GM12878 (cell line): ENCODE measurements around the gene MGAT3. TPM values are rescaled to one million over a fixed set of nuclear protein-coding genes. Genes with fewer than 3 reads are reported as not detected.

Source experiments
- ATAC-seq: fragments of 200-7000 bp; cut with Tn5 transposase; 3 replicates; pipeline ENCODE4 v1.9.1; 2020; ENCODE audit warnings: mild to moderate bottlenecking, moderate library complexity
- BruUV-seq: library from RNA; stranded (reverse); fragments of 400-500 nt; replicated peaks from 2 replicates; lab custom pipeline; 2021; lab: Mats Ljungman, UMichigan
- CTCF ChIA-PET: fragments of 300-600 bp; sonication (Branson Sonifier 250); formaldehyde crosslinking; extraction: SDS; loops from one replicate; lab custom pipeline; 2021; ENCODE audit warnings: inconsistent platforms; lab: Yijun Ruan, JAX
- POLR2A ChIA-PET: fragments of 350-600 bp; formaldehyde crosslinking; extraction: SDS; loops from one replicate; lab custom pipeline; 2021; ENCODE audit warnings: inconsistent platforms; lab: Charles Lee
- RAD21 ChIA-PET: fragments of 300-600 bp; sonication (Branson Sonifier 250); formaldehyde crosslinking; loops from one replicate; lab custom pipeline; 2023; ENCODE audit warnings: antibody characterized with exemption; ENCODE audit not compliant: unreplicated experiment; lab: Charles Lee
- SMC1A ChIA-PET: fragments of 300-600 bp; sonication (Branson Sonifier 250); formaldehyde crosslinking; loops from one replicate; lab custom pipeline; 2023; ENCODE audit not compliant: unreplicated experiment, uncharacterized antibody; lab: Charles Lee
- DNase-seq: peaks from one replicate; pipeline ENCODE4 v3.0.0-alpha.2; 2011; ENCODE audit warnings: low read depth, low spot score
- FAIRE-seq: peaks from 3 replicates; lab custom pipeline; 2011; peaks lifted over from hg19 to GRCh38; lab: Jason Lieb, UNC
- H2AFZ ChIP-seq: 2 replicates; pipeline ENCODE4 v1.6.0; 2011; ENCODE audit warnings: low read depth, low read length, control low read depth; ENCODE audit not compliant: control insufficient read depth
- H3K27ac ChIP-seq: 2 replicates; pipeline ENCODE4 v1.5.1; 2011; ENCODE audit warnings: control low read depth; ENCODE audit not compliant: control insufficient read depth, insufficient read depth
- H3K27me3 ChIP-seq, 2 experiments: replicated peaks in 1 of 2; 2 replicates each; pipeline versions ENCODE4 v1.6.0 to v1.6.1; 2011; ENCODE audit warnings: low read length in 1 of 2; ENCODE audit not compliant: control insufficient read depth in 2 of 2, insufficient read depth in 2 of 2
- H3K36me3 ChIP-seq, 2 experiments: 2 replicates each; pipeline ENCODE4 v1.5.1; 2011; ENCODE audit warnings: low read length in 1 of 2; ENCODE audit not compliant: control insufficient read depth in 2 of 2, insufficient read depth in 2 of 2
- H3K4me1 ChIP-seq: 2 replicates; pipeline ENCODE4 v1.6.1; 2011; ENCODE audit warnings: mild to moderate bottlenecking, low read length, moderate library complexity, mixed read lengths; ENCODE audit not compliant: control insufficient read depth, insufficient read depth
- H3K4me2 ChIP-seq: 2 replicates; pipeline ENCODE4 v1.6.0; 2011; ENCODE audit warnings: control low read depth; ENCODE audit not compliant: control insufficient read depth, insufficient read depth
- H3K4me3 ChIP-seq: fragments of 200-600 bp; sonication (generic); 2 replicates; pipeline ENCODE4 v1.5.1; 2016
- H3K79me2 ChIP-seq: 2 replicates; pipeline ENCODE4 v1.6.0; 2011; ENCODE audit warnings: low read length; ENCODE audit not compliant: control insufficient read depth, insufficient read depth
- H3K9ac ChIP-seq: 2 replicates; pipeline ENCODE4 v1.8.0; 2011; ENCODE audit warnings: low read length, control low read depth, mixed read lengths; ENCODE audit not compliant: control insufficient read depth, insufficient read depth
- H3K9me3 ChIP-seq: replicated peaks from 3 replicates; pipeline ENCODE4 v1.5.1; 2011; ENCODE audit warnings: mild to moderate bottlenecking, low read length; ENCODE audit not compliant: control insufficient read depth, insufficient read depth
- H4K20me1 ChIP-seq: 2 replicates; pipeline ENCODE4 v1.6.0; 2011; ENCODE audit not compliant: control insufficient read depth, insufficient read depth
- CEBPZ ChIP-seq: fragments of 150-350 bp; IDR thresholded peaks from 2 replicates; pipeline ENCODE4 v1.6.1; 2016; ENCODE audit warnings: low read depth, low read length
- IKZF1 ChIP-seq: fragments of 450-650 bp; conservative IDR thresholded peaks from 2 replicates; pipeline ENCODE4 v1.6.1; 2017; ENCODE audit warnings: antibody characterized with exemption, mild to moderate bottlenecking
- IRF5 ChIP-seq: fragments of 450-650 bp; IDR thresholded peaks from 2 replicates; pipeline ENCODE4 v1.6.1; 2017; ENCODE audit warnings: borderline replicate concordance
- MEF2A ChIP-seq: IDR thresholded peaks from 2 replicates; pipeline ENCODE4 v1.6.1; 2011; ENCODE audit warnings: low read depth, mild to moderate bottlenecking, low read length, moderate library complexity; ENCODE audit not compliant: insufficient read depth
- NRF1 ChIP-seq: conservative IDR thresholded peaks from 2 replicates; pipeline ENCODE4 v1.6.1; 2011; ENCODE audit warnings: mild to moderate bottlenecking, low read depth, low read length, improper control_type of control experiment
- PBX3 ChIP-seq: IDR thresholded peaks from 2 replicates; pipeline ENCODE4 v1.6.1; 2011; ENCODE audit warnings: mild to moderate bottlenecking, low read depth, low read length, moderate library complexity; ENCODE audit not compliant: insufficient replicate concordance
- SKIL ChIP-seq: fragments of 450-650 bp; IDR thresholded peaks from 2 replicates; pipeline ENCODE4 v1.6.1; 2017; ENCODE audit warnings: mild to moderate bottlenecking, low read depth, inconsistent platforms; ENCODE audit not compliant: poor library complexity, severe bottlenecking
- YBX1 ChIP-seq: fragments of 450-650 bp; IDR thresholded peaks from 2 replicates; pipeline ENCODE4 v1.6.1; 2016; ENCODE audit warnings: antibody characterized with exemption
- ZBTB4 ChIP-seq: fragments of 450-650 bp; formaldehyde crosslinking; IDR thresholded peaks from 2 replicates; pipeline ENCODE4 v1.4.0; 2022; ENCODE audit warnings: mild to moderate bottlenecking, moderate library complexity
- WGBS: methylation state at CpG from one replicate; pipeline ENCODE4 v1.1.6; 2016; ENCODE audit warnings: low lambda C conversion rate; ENCODE audit not compliant: insufficient replicate concordance, insufficient coverage; ENCODE audit errors: missing lambda C conversion rate; 5-methylcytosine and 5-hydroxymethylcytosine counted together
- in situ Hi-C: fragments of 300-500 bp; cut with MboI; formaldehyde crosslinking; loops from 9 replicates; pipeline ENCODE4 v1.14.3; 2018; ENCODE audit warnings: mixed read lengths
- intact Hi-C: fragments of 100-400 bp; cut with micrococcal nuclease; formaldehyde crosslinking; loops from one replicate; pipeline ENCODE4 v1.14.2; 2022; ENCODE audit not compliant: unreplicated experiment
- polyA plus RNA-seq, 11 experiments: library from polyadenylated mRNA; depleted of rRNA in 4 of 11; unstranded in 6 of 11; stranded (reverse) in 5 of 11; fragments of >200 nt; fragmentation: Nextera tagmentation in 4 of 11; fragmentation: Illumina TruSeq in 1 of 11; extraction: Ambion mirVana in 4 of 11; extraction: Trizol in 1 of 11; gene quantifications; 1 replicate in 1 of 11; 2 replicates in 10 of 11; pipeline versions ENCODE4 v1.2.1 to v1.2.3, GENCODE V29; 2011 to 2016; ENCODE audit warnings: inconsistent platforms in 2 of 11, missing spikeins in 2 of 11, low read depth in 1 of 11
- total RNA-seq, 4 experiments: library from RNA; depleted of rRNA in 3 of 4; stranded (reverse); fragments of >200 nt in 3 of 4; fragmentation: Illumina TruSeq in 1 of 4; extraction: Trizol in 1 of 4; gene quantifications; 2 replicates each; pipeline versions ENCODE4 v1.2.1 to v1.2.3, GENCODE V29; 2013 to 2021

The MGAT3 gene
- total and polyA plus RNA-seq, 10 of the 15 experiments (the other 5 are each of a cell fraction or from before 2014, with no cell fraction given), result 0.32 to 40.2 (median 11.9) TPM

- in situ Hi-C loops (no loop called here), intact Hi-C loops (no loop called here)
- peak overlapping the region; percentile 60 for H3K4me3 ChIP-seq
- peaks cover 76% of the 10 kb centered on the region for H3K4me1 ChIP-seq
- ChIA-PET POLR2A (interaction anchor here (0.6 to 1.7 kb wide), 5 partner anchors 14 to 147 kb away, joined by 3 to 5 read pairs (median 4); partner anchors contain the start of gene RPL3), SMC1A (interaction anchor here (1.0 kb wide), 2 partner anchors 25 to 30 kb away, joined by 3 read pairs; no protein-coding TSS in a partner anchor), CTCF (interaction anchor here (1.0 to 3.0 kb wide), 5 partner anchors 18 to 48 kb away, joined by 3 to 16 read pairs (median 7); partner anchors contain the start of gene MIEF1), RAD21 (interaction anchor here (1.8 kb wide), 1 partner anchor 35 kb away, joined by 6 read pairs; the partner anchor contains the start of gene MIEF1)
- no peaks in the 10 kb centered on the region for H4K20me1 ChIP-seq
- H3K27ac ChIP-seq, result peak overlapping the region; percentile 62
- no peak for DNase-seq
- H3K79me2 ChIP-seq, result peaks cover 79% of the 10 kb centered on the region
- H3K4me2 ChIP-seq, result peak overlapping the region; percentile 97
- no peaks in the 10 kb centered on the region for H3K27me3 ChIP-seq
- H3K9me3 ChIP-seq, result no peaks in the 10 kb centered on the region
- H2AFZ ChIP-seq, result no peak overlapping the region
- BruUV-seq, result no TSS peak
- peak overlapping the region; percentile 30; the same call in 1 of the 2 replicates for H3K9ac ChIP-seq
- 53% methylated on average over 21 of the region's 21 CpGs for WGBS
- no peak for FAIRE-seq
- no peak for ATAC-seq
- peaks cover 3 to 15% of the 10 kb centered on the region in 2 experiments; a peak in 2 of 4 replicates for H3K36me3 ChIP-seq
- no peak for TF ChIP-seq NRF1
- no peak for TF ChIP-seq IRF5
- no peak for TF ChIP-seq PBX3
- TF ChIP-seq SKIL, result no peak
- no peak for TF ChIP-seq MEF2A
- TF ChIP-seq ZBTB4 (CRISPR knock-in tag), result no peak
- peak; percentile 19; the same call in 1 of the 2 replicates for TF ChIP-seq IKZF1
- TF ChIP-seq YBX1, result no peak
- no peak for TF ChIP-seq CEBPZ
These were observed 9.6 kb downstream of the MGAT3 start for GRCh38 chr22:39466228-39467006.
